Neural cell (in vitro differentiated cells): ENCODE data around the gene MS4A7. TPM values are rescaled to one million over a fixed set of nuclear protein-coding genes. Genes with fewer than 3 reads are reported as not detected.

ENCODE experiments used
- H2AFZ ChIP-seq: fragments of 200-600, 300-800 bp; sonication (generic), shearing (Covaris generic); 2 replicates; pipeline ENCODE4 v1.6.0; 2014; ENCODE audit warnings: low read depth, mild to moderate bottlenecking, antibody characterized with exemption, low read length, moderate library complexity
- H3F3A ChIP-seq: fragments of 200-600 bp; shearing (Covaris generic); 2 replicates; pipeline ENCODE4 v1.6.1; 2016; ENCODE audit warnings: mild to moderate bottlenecking, moderate library complexity, mixed read lengths, antibody characterized with exemption, low read length; ENCODE audit not compliant: insufficient read depth, poor library complexity, severe bottlenecking
- H3K27ac ChIP-seq: fragments of 200-600, 300-800 bp; sonication (generic), shearing (Covaris generic); 2 replicates; pipeline ENCODE4 v1.5.1; 2014; ENCODE audit warnings: mild to moderate bottlenecking, low read length, moderate library complexity
- H3K27me3 ChIP-seq: fragments of 300-800, 200-600 bp; sonication (generic), shearing (Covaris generic); 2 replicates; pipeline ENCODE4 v1.6.0; 2014; ENCODE audit warnings: mild to moderate bottlenecking, low read depth, low read length, moderate library complexity; ENCODE audit not compliant: insufficient read depth
- H3K36me3 ChIP-seq: fragments of 300-800, 200-600 bp; sonication (generic), shearing (Covaris generic); 2 replicates; pipeline ENCODE4 v1.5.1; 2014; ENCODE audit warnings: mild to moderate bottlenecking, antibody characterized with exemption, low read length, moderate library complexity; ENCODE audit not compliant: insufficient read depth
- H3K4me2 ChIP-seq: fragments of 300-800, 200-600 bp; sonication (generic), shearing (Covaris generic); 2 replicates; pipeline ENCODE4 v1.6.0; 2014; ENCODE audit warnings: mild to moderate bottlenecking, low read length
- H3K4me3 ChIP-seq: fragments of 300-800, 200-600 bp; sonication (generic), shearing (Covaris generic); 2 replicates; pipeline ENCODE4 v1.5.1; 2014; ENCODE audit warnings: mild to moderate bottlenecking, low read length, moderate library complexity
- H3K79me2 ChIP-seq: fragments of 200-600 bp; shearing (Covaris generic); replicated peaks from 2 replicates; pipeline ENCODE4 v1.6.0; 2014; ENCODE audit warnings: mild to moderate bottlenecking, low read length, moderate library complexity; ENCODE audit not compliant: insufficient read depth
- H3K9ac ChIP-seq: fragments of 300-800, 200-600 bp; sonication (generic), shearing (Covaris generic); 2 replicates; pipeline ENCODE4 v1.6.1; 2016; ENCODE audit warnings: mild to moderate bottlenecking, low read length, mixed read lengths
- H3K9me2 ChIP-seq: fragments of 200-600 bp; shearing (Covaris generic); 2 replicates; pipeline ENCODE4 v1.6.1; 2016; ENCODE audit warnings: mild to moderate bottlenecking, low read length, mixed read lengths; ENCODE audit not compliant: insufficient read depth
- H3K9me3 ChIP-seq: fragments of 200-600, 300-800 bp; sonication (generic), shearing (Covaris generic); 2 replicates; pipeline ENCODE4 v1.6.1; 2016; ENCODE audit warnings: mild to moderate bottlenecking, mixed run types, low read length, moderate library complexity, mixed read lengths
- H4K20me1 ChIP-seq: fragments of 200-600 bp; shearing (Covaris generic); 2 replicates; pipeline ENCODE4 v1.6.1; 2016; ENCODE audit warnings: mild to moderate bottlenecking, mixed run types; ENCODE audit not compliant: insufficient read depth
- EP300 ChIP-seq: fragments of 450-650 bp; conservative IDR thresholded peaks from 2 replicates; pipeline ENCODE4 v1.6.1; 2014; ENCODE audit warnings: antibody characterized with exemption, mild to moderate bottlenecking, moderate library complexity; ENCODE audit not compliant: poor library complexity, severe bottlenecking
- EZH2 ChIP-seq: fragments of 200-600, 300-800 bp; shearing (Covaris generic), sonication (generic); IDR thresholded peaks from 2 replicates; pipeline ENCODE4 v1.6.1; 2014; ENCODE audit warnings: antibody characterized with exemption, low read length, borderline replicate concordance, mild to moderate bottlenecking; ENCODE audit not compliant: insufficient read depth, poor library complexity, severe bottlenecking
- MXI1 ChIP-seq: fragments of 450-650 bp; conservative IDR thresholded peaks from 2 replicates; pipeline ENCODE4 v1.6.1; 2014; ENCODE audit warnings: antibody characterized with exemption, mild to moderate bottlenecking; ENCODE audit not compliant: poor library complexity, severe bottlenecking
- POLR2AphosphoS5 ChIP-seq: IDR thresholded peaks from 2 replicates; pipeline ENCODE4 v1.6.1; 2012
- RAD21 ChIP-seq: fragments of 450-650 bp; conservative IDR thresholded peaks from 2 replicates; pipeline ENCODE4 v1.6.1; 2014; ENCODE audit warnings: antibody characterized with exemption, mild to moderate bottlenecking, moderate library complexity
- SMC3 ChIP-seq: fragments of 450-650 bp; conservative IDR thresholded peaks from 2 replicates; pipeline ENCODE4 v1.6.1; 2014; ENCODE audit warnings: antibody characterized with exemption, mild to moderate bottlenecking, moderate library complexity; ENCODE audit not compliant: poor library complexity
- TAF1 ChIP-seq: IDR thresholded peaks from 2 replicates; pipeline ENCODE4 v1.6.1; 2012; ENCODE audit warnings: low read depth
- polyA plus RNA-seq: library from polyadenylated mRNA; depleted of rRNA; stranded (reverse); fragments of >200 nt; gene quantifications from 2 replicates; pipeline ENCODE4 v1.2.3, GENCODE V29; 2014
- TF ChIP-seq, protein P1 (sequence below): IDR thresholded peaks from 2 replicates; pipeline ENCODE4 v1.6.1; 2012; ENCODE audit warnings: borderline replicate concordance
- TF ChIP-seq, protein P2 (sequence below): fragments of 450-650 bp; IDR thresholded peaks from 2 replicates; pipeline ENCODE4 v1.5.1; 2014; ENCODE audit warnings: antibody characterized with exemption, mild to moderate bottlenecking, moderate library complexity; ENCODE audit not compliant: poor library complexity, severe bottlenecking

MS4A7 gene
- polyA plus RNA-seq, 1 donor from 2014 or later, result not detected

GRCh38 chr11:60428517-60428916, 50.2 kb downstream of the MS4A7 start:
- Histone ChIP-seq H3K79me2 (no peaks in the 10 kb centered on the region), H3K4me2 (no peak overlapping the region), H3K27ac (no peak overlapping the region), H3K9me3 (no peaks in the 10 kb centered on the region), H3K9me2 (no peaks in the 10 kb centered on the region), H3K9ac (no peak overlapping the region), H3K27me3 (no peaks in the 10 kb centered on the region), H4K20me1 (no peaks in the 10 kb centered on the region), H2AFZ (no peak overlapping the region), H3F3A (no peaks in the 10 kb centered on the region), H3K36me3 (no peaks in the 10 kb centered on the region), H3K4me3 (no peak overlapping the region)
- TF ChIP-seq MXI1 (no peak), EZH2 (no peak), RAD21 (no peak), TAF1 (no peak), EP300 (no peak), SMC3 (no peak), POLR2AphosphoS5 (no peak)
- TF ChIP-seq, protein P1, sequence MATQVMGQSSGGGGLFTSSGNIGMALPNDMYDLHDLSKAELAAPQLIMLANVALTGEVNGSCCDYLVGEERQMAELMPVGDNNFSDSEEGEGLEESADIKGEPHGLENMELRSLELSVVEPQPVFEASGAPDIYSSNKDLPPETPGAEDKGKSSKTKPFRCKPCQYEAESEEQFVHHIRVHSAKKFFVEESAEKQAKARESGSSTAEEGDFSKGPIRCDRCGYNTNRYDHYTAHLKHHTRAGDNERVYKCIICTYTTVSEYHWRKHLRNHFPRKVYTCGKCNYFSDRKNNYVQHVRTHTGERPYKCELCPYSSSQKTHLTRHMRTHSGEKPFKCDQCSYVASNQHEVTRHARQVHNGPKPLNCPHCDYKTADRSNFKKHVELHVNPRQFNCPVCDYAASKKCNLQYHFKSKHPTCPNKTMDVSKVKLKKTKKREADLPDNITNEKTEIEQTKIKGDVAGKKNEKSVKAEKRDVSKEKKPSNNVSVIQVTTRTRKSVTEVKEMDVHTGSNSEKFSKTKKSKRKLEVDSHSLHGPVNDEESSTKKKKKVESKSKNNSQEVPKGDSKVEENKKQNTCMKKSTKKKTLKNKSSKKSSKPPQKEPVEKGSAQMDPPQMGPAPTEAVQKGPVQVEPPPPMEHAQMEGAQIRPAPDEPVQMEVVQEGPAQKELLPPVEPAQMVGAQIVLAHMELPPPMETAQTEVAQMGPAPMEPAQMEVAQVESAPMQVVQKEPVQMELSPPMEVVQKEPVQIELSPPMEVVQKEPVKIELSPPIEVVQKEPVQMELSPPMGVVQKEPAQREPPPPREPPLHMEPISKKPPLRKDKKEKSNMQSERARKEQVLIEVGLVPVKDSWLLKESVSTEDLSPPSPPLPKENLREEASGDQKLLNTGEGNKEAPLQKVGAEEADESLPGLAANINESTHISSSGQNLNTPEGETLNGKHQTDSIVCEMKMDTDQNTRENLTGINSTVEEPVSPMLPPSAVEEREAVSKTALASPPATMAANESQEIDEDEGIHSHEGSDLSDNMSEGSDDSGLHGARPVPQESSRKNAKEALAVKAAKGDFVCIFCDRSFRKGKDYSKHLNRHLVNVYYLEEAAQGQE, result no peak
- TF ChIP-seq, protein P2, sequence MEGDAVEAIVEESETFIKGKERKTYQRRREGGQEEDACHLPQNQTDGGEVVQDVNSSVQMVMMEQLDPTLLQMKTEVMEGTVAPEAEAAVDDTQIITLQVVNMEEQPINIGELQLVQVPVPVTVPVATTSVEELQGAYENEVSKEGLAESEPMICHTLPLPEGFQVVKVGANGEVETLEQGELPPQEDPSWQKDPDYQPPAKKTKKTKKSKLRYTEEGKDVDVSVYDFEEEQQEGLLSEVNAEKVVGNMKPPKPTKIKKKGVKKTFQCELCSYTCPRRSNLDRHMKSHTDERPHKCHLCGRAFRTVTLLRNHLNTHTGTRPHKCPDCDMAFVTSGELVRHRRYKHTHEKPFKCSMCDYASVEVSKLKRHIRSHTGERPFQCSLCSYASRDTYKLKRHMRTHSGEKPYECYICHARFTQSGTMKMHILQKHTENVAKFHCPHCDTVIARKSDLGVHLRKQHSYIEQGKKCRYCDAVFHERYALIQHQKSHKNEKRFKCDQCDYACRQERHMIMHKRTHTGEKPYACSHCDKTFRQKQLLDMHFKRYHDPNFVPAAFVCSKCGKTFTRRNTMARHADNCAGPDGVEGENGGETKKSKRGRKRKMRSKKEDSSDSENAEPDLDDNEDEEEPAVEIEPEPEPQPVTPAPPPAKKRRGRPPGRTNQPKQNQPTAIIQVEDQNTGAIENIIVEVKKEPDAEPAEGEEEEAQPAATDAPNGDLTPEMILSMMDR, result no peak

- Histone ChIP-seq H3K27me3 (no peaks in the 10 kb centered on the region), H3K9me2 (no peaks in the 10 kb centered on the region), H3F3A (no peaks in the 10 kb centered on the region), H3K4me3 (no peak within 1 kb of the TSS), H4K20me1 (no peaks in the 10 kb centered on the region), H3K27ac (no peak within 1 kb of the TSS), H3K4me2 (no peak within 1 kb of the TSS), H3K9ac (no peak within 1 kb of the TSS), H2AFZ (no peak within 1 kb of the TSS), H3K36me3 (no peaks in the 10 kb centered on the region), H3K9me3 (no peaks in the 10 kb centered on the region), H3K79me2 (no peaks in the 10 kb centered on the region)
- TF ChIP-seq SMC3 (no peak), POLR2AphosphoS5 (no peak), RAD21 (no peak), EP300 (no peak), EZH2 (no peak), TAF1 (no peak), MXI1 (no peak)
- TF ChIP-seq, protein P2, result no peak
- TF ChIP-seq, protein P1, result no peak
Measured at GRCh38 chr11:60429272-60429671, 50.9 kb downstream of the MS4A7 start, which contains the start of gene MS4A5. MS4A5 (plus strand) TSS chr11:60429572; CDS start chr11:60429675, 103 bp downstream.
